Mammary epithelial cell (primary cell): ENCODE measurements around the gene ANKRD11.

Experiments used
- CTCF ChIP-seq, 2 donors: IDR thresholded peaks in 1 of 2; conservative IDR thresholded peaks in 1 of 2; 2 replicates each; pipeline ENCODE4 v1.5.1; 2011 to 2012; ENCODE audit warnings: inconsistent platforms in 2 of 2, low read length in 2 of 2, mild to moderate bottlenecking in 2 of 2, control low read depth in 1 of 2, low read depth in 1 of 2; ENCODE audit not compliant: insufficient read depth in 1 of 2; ENCODE audit errors: extremely low read depth in 1 of 2
- EZH2 ChIP-seq: IDR thresholded peaks from 2 replicates; pipeline ENCODE4 v1.6.1; 2012; ENCODE audit warnings: low read length, inconsistent platforms, borderline replicate concordance

GRCh38 chr16:89282523-89282922 is 207.8 kb downstream of the ANKRD11 start:
- TF ChIP-seq CTCF (conservative IDR thresholded peaks at IDR 0.05 in 1 of 2, IDR thresholded peaks at IDR 0.05 in 1 of 2; ENCODE audit: extremely low read depth in 1 of 2, insufficient read depth in 1 of 2, low read depth in 1 of 2, low read length in 2 of 2) (no peak), EZH2 (no peak)
